ENCODE measurements around the gene NISCH.

DNA sequence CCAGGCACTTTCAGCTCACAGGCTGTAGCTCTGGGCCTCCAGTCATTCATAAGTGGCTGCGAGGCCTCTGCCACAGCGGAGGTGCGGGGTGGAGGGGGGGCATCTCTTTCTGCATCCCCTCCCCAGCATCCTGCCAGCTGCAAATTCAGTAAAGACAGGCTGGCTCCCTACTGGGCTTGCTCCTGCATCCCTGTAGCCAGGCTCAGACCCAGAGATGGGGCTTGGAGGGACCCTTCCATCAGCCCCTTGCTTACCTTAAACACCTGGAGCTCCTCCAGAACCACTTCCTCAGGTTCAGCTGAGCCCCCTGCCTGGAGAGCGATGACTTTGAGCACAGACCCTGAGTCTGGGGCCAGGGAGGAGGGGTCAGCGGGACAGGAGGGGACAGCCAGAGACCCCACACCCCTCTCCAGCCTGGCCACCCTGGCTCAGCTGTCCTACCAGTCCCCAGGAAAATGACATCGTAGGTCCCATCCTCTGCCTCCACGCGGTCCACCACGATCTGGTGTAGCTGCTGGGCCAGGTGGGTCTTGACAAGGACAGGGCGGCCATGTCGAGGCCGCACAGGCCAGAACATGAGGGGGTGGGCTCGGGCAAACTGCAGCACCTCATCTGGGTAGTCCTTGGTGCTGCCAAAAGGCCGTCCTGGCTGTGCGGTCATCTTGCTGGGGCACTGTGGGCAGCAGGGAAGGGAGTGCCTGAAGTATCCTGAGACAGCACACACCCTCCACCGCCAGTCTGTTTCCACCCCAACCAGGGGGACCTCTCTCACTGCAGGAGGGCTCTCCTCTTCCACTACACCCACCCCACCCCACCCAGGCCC is 15.8 kb upstream of the NISCH start:
- TF ChIP-seq, protein P1, sequence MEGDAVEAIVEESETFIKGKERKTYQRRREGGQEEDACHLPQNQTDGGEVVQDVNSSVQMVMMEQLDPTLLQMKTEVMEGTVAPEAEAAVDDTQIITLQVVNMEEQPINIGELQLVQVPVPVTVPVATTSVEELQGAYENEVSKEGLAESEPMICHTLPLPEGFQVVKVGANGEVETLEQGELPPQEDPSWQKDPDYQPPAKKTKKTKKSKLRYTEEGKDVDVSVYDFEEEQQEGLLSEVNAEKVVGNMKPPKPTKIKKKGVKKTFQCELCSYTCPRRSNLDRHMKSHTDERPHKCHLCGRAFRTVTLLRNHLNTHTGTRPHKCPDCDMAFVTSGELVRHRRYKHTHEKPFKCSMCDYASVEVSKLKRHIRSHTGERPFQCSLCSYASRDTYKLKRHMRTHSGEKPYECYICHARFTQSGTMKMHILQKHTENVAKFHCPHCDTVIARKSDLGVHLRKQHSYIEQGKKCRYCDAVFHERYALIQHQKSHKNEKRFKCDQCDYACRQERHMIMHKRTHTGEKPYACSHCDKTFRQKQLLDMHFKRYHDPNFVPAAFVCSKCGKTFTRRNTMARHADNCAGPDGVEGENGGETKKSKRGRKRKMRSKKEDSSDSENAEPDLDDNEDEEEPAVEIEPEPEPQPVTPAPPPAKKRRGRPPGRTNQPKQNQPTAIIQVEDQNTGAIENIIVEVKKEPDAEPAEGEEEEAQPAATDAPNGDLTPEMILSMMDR (conservative IDR thresholded peaks at IDR 0.05; ENCODE audit: low read depth, low read length), result no peak
- no peak for TF ChIP-seq EZH2 (IDR thresholded peaks at IDR 0.05; ENCODE audit: borderline replicate concordance, low read depth, low read length, poor library complexity, severe bottlenecking)
